ENCODE measurements around the gene PRKCA. TPM values are rescaled to one million over a fixed set of nuclear protein-coding genes. Genes with fewer than 3 reads are reported as not detected.
A peak's percentile ranks its signal among the peaks of the same experiment; 100 is the strongest.

PRKCA gene
- total RNA-seq, 1 donor, result 60.5 TPM

DNA sequence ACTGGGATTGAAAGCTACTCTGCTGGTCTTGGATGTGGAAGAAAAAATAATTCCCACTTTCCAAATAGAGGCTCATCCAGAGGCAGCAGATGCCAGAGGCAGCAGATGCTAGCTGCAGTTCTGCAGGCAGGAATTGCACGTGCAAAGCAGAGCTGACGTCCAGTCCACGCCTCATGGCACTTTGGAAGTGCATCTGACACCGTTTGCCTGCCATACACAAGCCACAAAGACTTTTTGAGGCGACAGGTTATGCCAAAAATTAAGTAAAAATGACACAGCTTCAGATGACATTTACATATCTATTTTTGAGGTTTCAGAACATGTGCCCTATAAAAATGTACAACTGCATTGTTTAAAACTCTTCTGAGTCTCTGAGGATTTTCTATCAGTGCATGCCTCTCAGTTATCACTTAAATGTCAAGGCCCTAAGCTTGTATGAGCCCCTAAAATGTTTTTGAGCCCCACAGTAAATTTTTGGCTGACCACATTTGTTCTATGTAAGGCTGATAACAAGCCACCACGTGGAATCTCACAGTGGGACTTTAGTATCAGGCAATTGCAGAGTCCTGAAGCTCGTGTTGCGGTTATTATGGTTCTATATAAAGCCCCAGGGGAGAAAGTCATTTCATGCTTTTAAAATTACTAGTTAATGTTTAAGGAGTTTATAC lies 239.2 kb downstream of the PRKCA start:
- DNase-seq (ENCODE audit: low read depth), result peak; percentile 92
- TF ChIP-seq, protein P1, sequence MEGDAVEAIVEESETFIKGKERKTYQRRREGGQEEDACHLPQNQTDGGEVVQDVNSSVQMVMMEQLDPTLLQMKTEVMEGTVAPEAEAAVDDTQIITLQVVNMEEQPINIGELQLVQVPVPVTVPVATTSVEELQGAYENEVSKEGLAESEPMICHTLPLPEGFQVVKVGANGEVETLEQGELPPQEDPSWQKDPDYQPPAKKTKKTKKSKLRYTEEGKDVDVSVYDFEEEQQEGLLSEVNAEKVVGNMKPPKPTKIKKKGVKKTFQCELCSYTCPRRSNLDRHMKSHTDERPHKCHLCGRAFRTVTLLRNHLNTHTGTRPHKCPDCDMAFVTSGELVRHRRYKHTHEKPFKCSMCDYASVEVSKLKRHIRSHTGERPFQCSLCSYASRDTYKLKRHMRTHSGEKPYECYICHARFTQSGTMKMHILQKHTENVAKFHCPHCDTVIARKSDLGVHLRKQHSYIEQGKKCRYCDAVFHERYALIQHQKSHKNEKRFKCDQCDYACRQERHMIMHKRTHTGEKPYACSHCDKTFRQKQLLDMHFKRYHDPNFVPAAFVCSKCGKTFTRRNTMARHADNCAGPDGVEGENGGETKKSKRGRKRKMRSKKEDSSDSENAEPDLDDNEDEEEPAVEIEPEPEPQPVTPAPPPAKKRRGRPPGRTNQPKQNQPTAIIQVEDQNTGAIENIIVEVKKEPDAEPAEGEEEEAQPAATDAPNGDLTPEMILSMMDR (IDR thresholded peaks at IDR 0.05; ENCODE audit: insufficient read depth, low read depth, low read length), result no peak
- no peak overlapping the region for H3K4me3 ChIP-seq (ENCODE audit: low read depth, low read length)

GRCh38 chr17:66542129-66542966 lies 239.9 kb downstream of the PRKCA start:
- TF ChIP-seq, protein P1 (IDR thresholded peaks at IDR 0.05; ENCODE audit: insufficient read depth, low read depth, low read length), result no peak
- no peak overlapping the region for H3K4me3 ChIP-seq (ENCODE audit: low read depth, low read length)
- peak; percentile 93 for DNase-seq (ENCODE audit: low read depth)

GRCh38 chr17:66542967-66543520 lies 240.6 kb downstream of the PRKCA start:
- no peak overlapping the region for H3K4me3 ChIP-seq (ENCODE audit: low read depth, low read length)
- peak; percentile 79 for DNase-seq (ENCODE audit: low read depth)

DNA sequence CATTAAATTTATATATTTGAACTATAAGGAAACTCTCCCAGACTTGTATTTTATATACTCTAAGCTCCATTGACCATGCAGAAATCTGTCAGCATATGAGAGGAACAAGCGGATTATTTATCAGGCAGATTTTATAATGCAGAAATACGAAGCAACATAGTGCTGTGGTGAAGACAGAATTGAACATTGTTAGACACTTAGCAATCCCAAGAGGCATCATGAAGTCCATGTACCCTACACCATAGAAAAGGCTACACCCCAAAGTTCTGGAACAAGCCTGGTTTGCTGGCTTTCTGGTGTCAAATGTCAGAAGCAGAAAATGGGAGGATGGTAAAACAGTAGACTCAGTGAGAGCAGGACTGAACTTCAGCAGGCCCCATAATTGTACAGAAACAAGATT lies 241.1 kb downstream of the PRKCA start:
- DNase-seq (ENCODE audit: low read depth), result no peak
- TF ChIP-seq, protein P1 (IDR thresholded peaks at IDR 0.05; ENCODE audit: insufficient read depth, low read depth, low read length), result no peak
- H3K4me3 ChIP-seq (ENCODE audit: low read depth, low read length), result no peak overlapping the region

More at GRCh38 chr17:66542967-66543520, 240.6 kb downstream of the PRKCA start:
- TF ChIP-seq, protein P1 (IDR thresholded peaks at IDR 0.05; ENCODE audit: insufficient read depth, low read depth, low read length), result no peak

DNA sequence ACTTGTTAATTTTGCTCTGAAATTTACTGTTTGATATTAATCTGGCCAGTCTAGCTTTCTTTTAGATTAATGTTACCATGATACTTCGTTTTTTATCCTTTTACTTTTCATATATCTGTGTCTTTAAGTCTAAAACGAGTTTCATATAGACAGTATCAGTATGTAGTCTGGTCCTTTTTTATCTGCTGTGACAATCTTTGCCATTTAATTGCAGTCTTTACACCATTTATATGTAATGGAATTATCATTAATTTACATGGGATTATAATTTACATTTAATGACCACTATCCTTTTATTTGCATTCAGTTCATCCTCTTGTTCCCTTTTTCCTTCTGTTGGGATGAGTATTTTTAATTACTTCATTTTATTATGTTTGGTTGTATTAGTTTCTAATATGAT lies 243.5 kb downstream of the PRKCA start:
- TF ChIP-seq, protein P1 (IDR thresholded peaks at IDR 0.05; ENCODE audit: insufficient read depth, low read depth, low read length), result no peak
- H3K4me3 ChIP-seq (ENCODE audit: low read depth, low read length), result no peak overlapping the region
- DNase-seq (ENCODE audit: low read depth), result no peak

- H3K4me3 ChIP-seq (ENCODE audit: low read depth, low read length), result no peak overlapping the region
- DNase-seq (ENCODE audit: low read depth), result no peak
- TF ChIP-seq, protein P1 (IDR thresholded peaks at IDR 0.05; ENCODE audit: insufficient read depth, low read depth, low read length), result no peak
Measured at GRCh38 chr17:66547151-66547865, 244.9 kb downstream of the PRKCA start.
